Memory B cell (primary cell): ENCODE measurements around the gene FGD4.

Experiments
- ATAC-seq: fragments of 150-1000 bp; cut with Tn5 transposase; 2 replicates; pipeline ENCODE4 v1.10.0; 2021; ENCODE audit warnings: low read depth, mild to moderate bottlenecking, moderate library complexity
- DNase-seq, 2 donors: peaks; one replicate each; pipeline ENCODE4 v3.0.0; 2022; ENCODE audit warnings: low spot score in 2 of 2
- H3K27ac Mint-ChIP-seq: one replicate; pipeline ENCODE4 v1.8.0; 2022; ENCODE audit warnings: mild to moderate bottlenecking, moderate library complexity, mixed read lengths
- H3K27me3 Mint-ChIP-seq: one replicate; pipeline ENCODE4 v1.8.0; 2022; ENCODE audit warnings: mixed read lengths
- H3K36me3 Mint-ChIP-seq: one replicate; pipeline ENCODE4 v1.8.0; 2022; ENCODE audit warnings: mild to moderate bottlenecking, mixed read lengths
- H3K4me1 Mint-ChIP-seq: one replicate; pipeline ENCODE4 v1.8.0; 2022; ENCODE audit warnings: mixed read lengths
- H3K4me3 Mint-ChIP-seq: one replicate; pipeline ENCODE4 v1.8.0; 2022; ENCODE audit warnings: mild to moderate bottlenecking, moderate library complexity, mixed read lengths
- H3K9me3 Mint-ChIP-seq: one replicate; pipeline ENCODE4 v1.8.0; 2022; ENCODE audit warnings: mixed read lengths

The FGD4 gene

GRCh38 chr12:32478858-32479725, 79.7 kb downstream of the FGD4 start:
- H3K9me3 Mint-ChIP-seq = no peaks in the 10 kb centered on the region
- no peak for DNase-seq

GRCh38 chr12:32482226-32482625, 82.9 kb downstream of the FGD4 start:
- H3K4me1 Mint-ChIP-seq = peaks cover 23% of the 10 kb centered on the region
- ATAC-seq = peak; percentile 84
- H3K9me3 Mint-ChIP-seq = no peaks in the 10 kb centered on the region
- no peaks in the 10 kb centered on the region for H3K27me3 Mint-ChIP-seq
- DNase-seq = no peak
- H3K27ac Mint-ChIP-seq = peak overlapping the region; percentile 12
- H3K36me3 Mint-ChIP-seq = no peaks in the 10 kb centered on the region
- H3K4me3 Mint-ChIP-seq = peak overlapping the region; percentile 36

More at GRCh38 chr12:32478858-32479725, 79.7 kb downstream of the FGD4 start:
- H3K36me3 Mint-ChIP-seq = no peaks in the 10 kb centered on the region
- no peaks in the 10 kb centered on the region for H3K27me3 Mint-ChIP-seq
- ATAC-seq = no peak
- peak overlapping the region; percentile 26 for H3K27ac Mint-ChIP-seq
- no peak overlapping the region for H3K4me3 Mint-ChIP-seq
- H3K4me1 Mint-ChIP-seq = peaks cover 18% of the 10 kb centered on the region

- ATAC-seq = no peak
- H3K4me1 Mint-ChIP-seq = peaks cover 22% of the 10 kb centered on the region
- H3K27me3 Mint-ChIP-seq = no peaks in the 10 kb centered on the region
- peak overlapping the region; percentile 68 for H3K27ac Mint-ChIP-seq
- H3K9me3 Mint-ChIP-seq = no peaks in the 10 kb centered on the region
- no peaks in the 10 kb centered on the region for H3K36me3 Mint-ChIP-seq
- no peak for DNase-seq
- H3K4me3 Mint-ChIP-seq = peak overlapping the region; percentile 34
Measured at GRCh38 chr12:32483499-32483898, 84.1 kb downstream of the FGD4 start.

- Mint-ChIP-seq H3K36me3 (no peaks in the 10 kb centered on the region), H3K27ac (peak overlapping the region; percentile 68), H3K4me3 (no peak overlapping the region), H3K4me1 (peaks cover 20% of the 10 kb centered on the region), H3K9me3 (no peaks in the 10 kb centered on the region), H3K27me3 (no peaks in the 10 kb centered on the region)
- DNase-seq (no peak), ATAC-seq (no peak)
Measured at GRCh38 chr12:32483993-32484392, 84.6 kb downstream of the FGD4 start.

- ATAC-seq (no peak), DNase-seq (no peak)
- peaks cover 20% of the 10 kb centered on the region for H3K4me1 Mint-ChIP-seq
- H3K9me3 Mint-ChIP-seq = no peaks in the 10 kb centered on the region
- no peak overlapping the region for H3K4me3 Mint-ChIP-seq
- H3K36me3 Mint-ChIP-seq = no peaks in the 10 kb centered on the region
- peak overlapping the region; percentile 67 for H3K27ac Mint-ChIP-seq
- H3K27me3 Mint-ChIP-seq = no peaks in the 10 kb centered on the region
Measured at GRCh38 chr12:32486158-32486557, 86.8 kb downstream of the FGD4 start.

GRCh38 chr12:32488132-32488531, 88.8 kb downstream of the FGD4 start:
- Mint-ChIP-seq H3K36me3 (no peaks in the 10 kb centered on the region), H3K9me3 (no peaks in the 10 kb centered on the region), H3K27me3 (no peaks in the 10 kb centered on the region), H3K27ac (no peak overlapping the region), H3K4me1 (peaks cover 12% of the 10 kb centered on the region), H3K4me3 (no peak overlapping the region)
- ATAC-seq (no peak), DNase-seq (no peak)

GRCh38 chr12:32489070-32489469, 89.7 kb downstream of the FGD4 start:
- peaks cover 6% of the 10 kb centered on the region for H3K4me1 Mint-ChIP-seq
- no peak overlapping the region for H3K27ac Mint-ChIP-seq
- no peaks in the 10 kb centered on the region for H3K9me3 Mint-ChIP-seq
- H3K36me3 Mint-ChIP-seq = no peaks in the 10 kb centered on the region
- no peaks in the 10 kb centered on the region for H3K27me3 Mint-ChIP-seq
- ATAC-seq (no peak), DNase-seq (no peak)
- H3K4me3 Mint-ChIP-seq = no peak overlapping the region

- Mint-ChIP-seq H3K27ac (no peak overlapping the region), H3K36me3 (no peaks in the 10 kb centered on the region), H3K4me3 (no peak overlapping the region), H3K9me3 (no peaks in the 10 kb centered on the region), H3K4me1 (peaks cover 4% of the 10 kb centered on the region), H3K27me3 (no peaks in the 10 kb centered on the region)
- DNase-seq (no peak), ATAC-seq (no peak)
Measured at GRCh38 chr12:32490801-32491200, 91.4 kb downstream of the FGD4 start.

GRCh38 chr12:32493282-32493681, 93.9 kb downstream of the FGD4 start:
- Mint-ChIP-seq H3K36me3 (no peaks in the 10 kb centered on the region), H3K9me3 (no peaks in the 10 kb centered on the region), H3K4me1 (peaks cover 2% of the 10 kb centered on the region), H3K27ac (no peak overlapping the region), H3K4me3 (no peak overlapping the region), H3K27me3 (no peaks in the 10 kb centered on the region)
- DNase-seq (no peak), ATAC-seq (no peak)

GRCh38 chr12:32494656-32495055, 95.3 kb downstream of the FGD4 start:
- H3K4me3 Mint-ChIP-seq = no peak overlapping the region
- ATAC-seq (no peak), DNase-seq (no peak)
- H3K4me1 Mint-ChIP-seq = peaks cover 3% of the 10 kb centered on the region
- no peaks in the 10 kb centered on the region for H3K9me3 Mint-ChIP-seq
- H3K27ac Mint-ChIP-seq = no peak overlapping the region
- no peaks in the 10 kb centered on the region for H3K36me3 Mint-ChIP-seq
- H3K27me3 Mint-ChIP-seq = no peaks in the 10 kb centered on the region

GRCh38 chr12:32496946-32497345, 97.6 kb downstream of the FGD4 start:
- Mint-ChIP-seq H3K36me3 (no peaks in the 10 kb centered on the region), H3K4me1 (peaks cover 3% of the 10 kb centered on the region), H3K27me3 (no peaks in the 10 kb centered on the region), H3K4me3 (no peak overlapping the region), H3K27ac (no peak overlapping the region), H3K9me3 (no peaks in the 10 kb centered on the region)
- DNase-seq = no peak
- no peak for ATAC-seq

- Mint-ChIP-seq H3K27ac (no peak overlapping the region), H3K27me3 (no peaks in the 10 kb centered on the region), H3K9me3 (no peaks in the 10 kb centered on the region), H3K4me1 (peaks cover 3% of the 10 kb centered on the region), H3K36me3 (no peaks in the 10 kb centered on the region), H3K4me3 (no peak overlapping the region)
- peak; percentile 38 for ATAC-seq
- DNase-seq = no peak
Measured at GRCh38 chr12:32497864-32498263, 98.5 kb downstream of the FGD4 start.

- Mint-ChIP-seq H3K27me3 (no peaks in the 10 kb centered on the region), H3K4me1 (peaks cover 3% of the 10 kb centered on the region), H3K9me3 (no peaks in the 10 kb centered on the region), H3K4me3 (no peak overlapping the region), H3K36me3 (no peaks in the 10 kb centered on the region), H3K27ac (no peak overlapping the region)
- no peak for ATAC-seq
- DNase-seq = no peak
Measured at GRCh38 chr12:32499048-32499447, 99.7 kb downstream of the FGD4 start.

- Mint-ChIP-seq H3K9me3 (no peaks in the 10 kb centered on the region), H3K27ac (no peak overlapping the region), H3K4me1 (peaks cover 3% of the 10 kb centered on the region), H3K27me3 (peaks cover 2% of the 10 kb centered on the region), H3K4me3 (no peak overlapping the region), H3K36me3 (no peaks in the 10 kb centered on the region)
- DNase-seq = no peak
- ATAC-seq = no peak
Measured at GRCh38 chr12:32501835-32502333, 102.5 kb downstream of the FGD4 start.
